ENCODE results near the gene WBP11. TPM values are rescaled to one million over a fixed set of nuclear protein-coding genes. Genes with fewer than 3 reads are reported as not detected.
"Not testable (repeated sequence)": the region's sequence is repeated elsewhere in the genome, so short reads cannot be mapped to it uniquely, and the experiment has no call there.

The WBP11 gene
- total and polyA plus RNA-seq, 2 donors (not counting 3 experiments of a cell fraction or from before 2014, with no cell fraction given), result 11.4 to 77.1 TPM

- H3K9ac ChIP-seq (replicated peaks; ENCODE audit: extremely low read depth, insufficient read depth, low read length), result no peak overlapping the region
- BruUV-seq (replicated peaks), result no TSS peak
- no peak overlapping the region for H3K27ac ChIP-seq (ENCODE audit: insufficient read depth, low read depth, low read length)
- peaks cover 5% of the 10 kb centered on the region for H3K4me1 ChIP-seq (ENCODE audit: control insufficient read depth, extremely low read depth, insufficient read depth, low read length)
- ChIA-PET POLR2A (interaction anchor here (0.6 kb wide), 1 partner anchor 10 kb away, joined by 3 read pairs; no protein-coding TSS in a partner anchor), CTCF (no interaction called here)
- H3K27me3 ChIP-seq (ENCODE audit: control insufficient read depth in 2 of 2, insufficient read depth in 2 of 2, low read length in 2 of 2), result no peaks in the 10 kb centered on the region
- FAIRE-seq (no peak), DNase-seq (ENCODE audit: low read depth, low spot score) (no peak)
- no peak for TF ChIP-seq JUN (IDR thresholded peaks at IDR 0.05; ENCODE audit: borderline replicate concordance, insufficient read depth, insufficient read length, low read depth)
- TF ChIP-seq CTCF (IDR thresholded peaks at IDR 0.05; ENCODE audit: extremely low read depth in 1 of 2, insufficient read depth in 1 of 2, low read depth in 1 of 2, low read length in 2 of 2), result no peak
- TF ChIP-seq POLR2A (IDR thresholded peaks at IDR 0.05; ENCODE audit: low read depth, low read length), result no peak
- TF ChIP-seq MAX (IDR thresholded peaks at IDR 0.05; ENCODE audit: insufficient read depth, insufficient read length), result no peak
- TF ChIP-seq FOS (IDR thresholded peaks at IDR 0.05; ENCODE audit: borderline replicate concordance, insufficient read depth, low read length), result no peak
- no peak for TF ChIP-seq MYC (IDR thresholded peaks at IDR 0.05; ENCODE audit: low read depth, low read length)
- TF ChIP-seq GATA2 (IDR thresholded peaks at IDR 0.05; ENCODE audit: insufficient read depth, insufficient read length, low read depth, low read length), result no peak
- TF ChIP-seq EZH2 (IDR thresholded peaks at IDR 0.05; ENCODE audit: borderline replicate concordance, low read depth, low read length, severe bottlenecking), result no peak
- H3K4me2 ChIP-seq (ENCODE audit: insufficient read depth, low read length), result no peak overlapping the region
- no peaks in the 10 kb centered on the region for H3K9me3 ChIP-seq (replicated peaks; ENCODE audit: control insufficient read depth, insufficient read depth, low read length)
- H3K4me3 ChIP-seq (replicated peaks in 1 of 3; ENCODE audit: insufficient read depth in 1 of 3, low read depth in 1 of 3, low read length in 3 of 3), result no peak overlapping the region
- dilution Hi-C loops (cut with MboI; ENCODE audit: extremely low pct_ligation_motif_present, low sequenced_read_pairs), result no loop called here
- H3K79me2 ChIP-seq (ENCODE audit: control insufficient read depth, insufficient read depth, low read length), result no peaks in the 10 kb centered on the region
- intact Hi-C loops (cut with micrococcal nuclease), result no loop called here
- no peak overlapping the region for H2AFZ ChIP-seq (ENCODE audit: low read depth, low read length)
- no peaks in the 10 kb centered on the region for H4K20me1 ChIP-seq (replicated peaks; ENCODE audit: control insufficient read depth, extremely low read depth, insufficient read depth, low read length)
- no peaks in the 10 kb centered on the region for H3K36me3 ChIP-seq (ENCODE audit: control insufficient read depth in 2 of 2, extremely low read depth in 1 of 2, insufficient read depth in 2 of 2, low read length in 2 of 2)
- no peaks in the 10 kb centered on the region for H3K9me1 ChIP-seq (replicated peaks; ENCODE audit: control insufficient read depth, extremely low read depth, insufficient read depth, low read length)
Measured at GRCh38 chr12:14766649-14767215, 36.5 kb downstream of the WBP11 start.

- FAIRE-seq; H3K9me3 ChIP-seq (replicated peaks; ENCODE audit: control insufficient read depth, insufficient read depth, low read length); H3K9ac ChIP-seq (replicated peaks; ENCODE audit: extremely low read depth, insufficient read depth, low read length); H3K27ac ChIP-seq (ENCODE audit: insufficient read depth, low read depth, low read length); BruUV-seq (replicated peaks); H3K4me2 ChIP-seq (ENCODE audit: insufficient read depth, low read length); CTCF ChIA-PET; H3K27me3 ChIP-seq (ENCODE audit: control insufficient read depth in 2 of 2, insufficient read depth in 2 of 2, low read length in 2 of 2); H3K4me1 ChIP-seq (ENCODE audit: control insufficient read depth, extremely low read depth, insufficient read depth, low read length); H4K20me1 ChIP-seq (replicated peaks; ENCODE audit: control insufficient read depth, extremely low read depth, insufficient read depth, low read length); intact Hi-C loops (cut with micrococcal nuclease); H3K9me1 ChIP-seq (replicated peaks; ENCODE audit: control insufficient read depth, extremely low read depth, insufficient read depth, low read length); POLR2A ChIA-PET; DNase-seq (ENCODE audit: low read depth, low spot score); dilution Hi-C loops (cut with MboI; ENCODE audit: extremely low pct_ligation_motif_present, low sequenced_read_pairs); H2AFZ ChIP-seq (ENCODE audit: low read depth, low read length); H3K4me3 ChIP-seq (replicated peaks in 1 of 3; ENCODE audit: insufficient read depth in 1 of 3, low read depth in 1 of 3, low read length in 3 of 3); H3K36me3 ChIP-seq (ENCODE audit: control insufficient read depth in 2 of 2, extremely low read depth in 1 of 2, insufficient read depth in 2 of 2, low read length in 2 of 2); H3K79me2 ChIP-seq (ENCODE audit: control insufficient read depth, insufficient read depth, low read length): not testable (repeated sequence)
Measured at GRCh38 chr12:14766020-14766419, 37.3 kb downstream of the WBP11 start.
